Measurements from ENCODE around the gene MVK. TPM values are rescaled to one million over a fixed set of nuclear protein-coding genes. Genes with fewer than 3 reads are reported as not detected.

The MVK gene
- total RNA-seq, 1 donor from 2014 or later = 24.3 TPM

GRCh38 chr12:109566424-109566823 lies 7.2 kb upstream of the MVK start:
- no peak for DNase-seq (ENCODE audit: low read depth)

GRCh38 chr12:109567296-109567695 lies 6.3 kb upstream of the MVK start:
- DNase-seq (ENCODE audit: low read depth) = no peak

- no peak for DNase-seq (ENCODE audit: low read depth)
These were observed 5.6 kb upstream of the MVK start for GRCh38 chr12:109567967-109568366.

GRCh38 chr12:109568486-109568885 lies 5.1 kb upstream of the MVK start:
- DNase-seq (ENCODE audit: low read depth) = no peak

GRCh38 chr12:109571773-109572505 lies 1.7 kb upstream of the MVK start:
- no peak for DNase-seq (ENCODE audit: low read depth)

- no peak for DNase-seq (ENCODE audit: low read depth)
These were observed 1.1 kb upstream of the MVK start for GRCh38 chr12:109572506-109572845.

- DNase-seq (ENCODE audit: low read depth) = no peak
These were observed 285 bp downstream of the MVK start for GRCh38 chr12:109573914-109574244.

GRCh38 chr12:109575683-109576082 lies 2.1 kb downstream of the MVK start:
- no peak for DNase-seq (ENCODE audit: low read depth)

GRCh38 chr12:109577311-109577710 lies 3.7 kb downstream of the MVK start:
- DNase-seq (ENCODE audit: low read depth) = no peak

- peak; percentile 95 for DNase-seq (ENCODE audit: low read depth)
These were observed 4.8 kb downstream of the MVK start for GRCh38 chr12:109578330-109578927.

GRCh38 chr12:109579639-109580038 lies 6.0 kb downstream of the MVK start:
- no peak for DNase-seq (ENCODE audit: low read depth)

GRCh38 chr12:109580272-109580671 lies 6.7 kb downstream of the MVK start:
- no peak for DNase-seq (ENCODE audit: low read depth)

GRCh38 chr12:109580684-109581333 lies 7.2 kb downstream of the MVK start:
- peak; percentile 50 for DNase-seq (ENCODE audit: low read depth)

GRCh38 chr12:109581334-109581691 lies 7.7 kb downstream of the MVK start:
- no peak for DNase-seq (ENCODE audit: low read depth)

GRCh38 chr12:109581856-109582255 lies 8.3 kb downstream of the MVK start:
- peak; percentile 80 for DNase-seq (ENCODE audit: low read depth)

GRCh38 chr12:109582636-109583035 lies 9.0 kb downstream of the MVK start:
- peak; percentile 54 for DNase-seq (ENCODE audit: low read depth)

GRCh38 chr12:109583733-109584132 lies 10.1 kb downstream of the MVK start:
- DNase-seq (ENCODE audit: low read depth) = no peak

GRCh38 chr12:109586385-109587296 lies 13.0 kb downstream of the MVK start:
- no peak for DNase-seq (ENCODE audit: low read depth)

GRCh38 chr12:109587921-109588320 lies 14.3 kb downstream of the MVK start:
- no peak for DNase-seq (ENCODE audit: low read depth)

- DNase-seq (ENCODE audit: low read depth) = no peak
These were observed 15.1 kb downstream of the MVK start for GRCh38 chr12:109588461-109589239.

GRCh38 chr12:109589240-109589590 lies 15.6 kb downstream of the MVK start:
- no peak for DNase-seq (ENCODE audit: low read depth)
